Measurements from ENCODE around the gene CLDN9.

GRCh38 chr16:3007957-3008689, 4.6 kb upstream of the CLDN9 start:
- TF ChIP-seq CTCF (IDR thresholded peaks at IDR 0.05), result no peak
- no peak for TF ChIP-seq POLR2A (IDR thresholded peaks at IDR 0.05)
